ENCODE data around the gene NLRP1. TPM values are rescaled to one million over a fixed set of nuclear protein-coding genes. Genes with fewer than 3 reads are reported as not detected.

NLRP1 gene
- 2.0 to 2.8 TPM (median 2.3 TPM) in 5 replicates for total RNA-seq (2022; extraction: Qiagen RNA extraction)

DNA sequence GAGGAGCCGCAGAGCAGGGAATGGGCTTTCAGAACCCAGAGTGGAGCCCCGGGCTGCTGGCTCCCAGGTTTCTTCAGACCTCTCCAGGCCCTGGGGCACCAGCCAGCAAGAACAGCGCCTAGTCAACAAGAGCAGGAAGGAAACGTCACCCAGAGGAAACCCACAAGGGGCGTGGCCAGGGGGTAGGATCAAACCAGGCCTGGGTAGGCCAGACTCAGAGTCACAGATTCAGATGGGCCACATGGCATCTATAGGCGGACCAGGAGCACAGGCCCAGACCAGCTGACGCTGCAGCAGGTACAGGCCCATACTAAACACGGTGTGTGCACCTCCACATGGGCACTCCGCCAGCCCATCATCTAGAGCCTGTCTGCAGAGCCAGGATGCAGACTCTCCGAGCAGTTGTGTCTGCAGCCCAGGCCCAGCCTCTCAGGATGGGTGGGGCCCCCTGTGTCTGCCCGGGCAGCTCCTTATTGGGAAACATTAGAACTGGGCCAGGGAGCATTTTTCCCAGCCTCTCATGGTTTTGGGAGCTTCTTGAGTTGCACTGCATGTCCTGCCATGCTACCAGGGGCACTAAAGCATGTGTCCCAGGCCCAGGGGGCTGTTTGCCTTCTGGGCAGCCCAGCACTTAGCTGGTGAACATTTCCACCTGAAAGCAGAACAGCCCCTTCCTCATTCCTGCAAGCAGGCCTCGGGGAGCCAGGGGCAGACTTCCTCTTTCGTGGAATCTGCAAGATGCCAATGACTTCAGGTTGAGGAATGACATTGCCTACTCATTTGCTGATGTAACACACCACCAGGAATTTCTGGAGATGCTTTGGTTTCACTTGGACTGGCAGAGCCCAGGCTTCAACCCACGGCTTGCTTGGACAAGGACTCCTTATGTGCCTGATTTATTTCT, at the start of gene NLRP1:
Gene NLRP1, minus strand, starts transcription at position 127 of the 904 bp plus-strand sequence. CDS start 552 bp downstream, outside the sequence.

DNA sequence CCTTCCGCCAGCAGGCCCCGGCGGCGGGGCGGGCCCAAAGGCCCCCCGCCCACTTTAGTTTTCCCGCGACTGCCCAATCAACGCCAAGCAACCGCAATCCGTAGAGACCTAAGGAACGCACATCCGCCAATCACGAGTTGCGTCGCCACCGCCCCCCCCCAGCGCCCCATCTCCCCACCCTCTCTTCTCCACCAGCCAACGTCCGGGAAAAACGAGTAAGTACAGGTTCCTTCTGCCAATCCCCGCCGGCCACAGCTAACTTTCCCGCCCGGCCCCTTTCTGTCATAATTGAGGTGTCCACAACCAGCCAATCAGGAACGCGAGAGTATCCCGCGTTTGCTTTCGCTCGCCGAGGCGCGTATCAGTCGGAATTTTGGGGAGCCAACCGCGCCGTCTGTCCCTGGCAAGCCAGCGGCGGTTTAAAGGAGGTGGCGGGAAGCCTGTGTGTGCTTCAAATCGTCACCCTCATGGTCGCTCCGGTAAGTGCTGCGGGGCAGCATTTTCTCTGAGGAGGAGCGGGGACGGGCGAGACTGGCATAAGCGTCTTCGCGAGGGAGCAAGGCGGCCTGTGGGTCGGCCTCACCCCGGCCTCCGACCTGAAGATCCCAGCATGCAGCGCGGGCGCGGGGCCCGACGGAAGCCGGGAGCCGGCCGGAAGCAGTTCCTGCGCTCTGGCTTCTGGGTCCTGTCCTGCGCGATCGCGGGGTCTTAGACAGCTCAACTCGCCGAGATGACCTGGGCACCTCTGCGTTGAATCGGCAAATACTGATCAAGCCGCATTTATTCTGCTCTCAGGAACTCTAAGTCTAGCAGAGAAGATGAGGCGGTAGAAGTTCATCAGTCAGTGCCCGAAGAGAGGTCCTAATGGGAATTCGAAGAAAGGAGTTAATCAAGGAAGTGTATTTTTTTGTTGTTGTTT, 97.8 kb downstream of the NLRP1 start, which contains the start of gene MIS12:
Gene MIS12, plus strand, starts transcription at position 361 of the 919 bp plus-strand sequence. CDS start 2,297 bp downstream, outside the sequence.

DNA sequence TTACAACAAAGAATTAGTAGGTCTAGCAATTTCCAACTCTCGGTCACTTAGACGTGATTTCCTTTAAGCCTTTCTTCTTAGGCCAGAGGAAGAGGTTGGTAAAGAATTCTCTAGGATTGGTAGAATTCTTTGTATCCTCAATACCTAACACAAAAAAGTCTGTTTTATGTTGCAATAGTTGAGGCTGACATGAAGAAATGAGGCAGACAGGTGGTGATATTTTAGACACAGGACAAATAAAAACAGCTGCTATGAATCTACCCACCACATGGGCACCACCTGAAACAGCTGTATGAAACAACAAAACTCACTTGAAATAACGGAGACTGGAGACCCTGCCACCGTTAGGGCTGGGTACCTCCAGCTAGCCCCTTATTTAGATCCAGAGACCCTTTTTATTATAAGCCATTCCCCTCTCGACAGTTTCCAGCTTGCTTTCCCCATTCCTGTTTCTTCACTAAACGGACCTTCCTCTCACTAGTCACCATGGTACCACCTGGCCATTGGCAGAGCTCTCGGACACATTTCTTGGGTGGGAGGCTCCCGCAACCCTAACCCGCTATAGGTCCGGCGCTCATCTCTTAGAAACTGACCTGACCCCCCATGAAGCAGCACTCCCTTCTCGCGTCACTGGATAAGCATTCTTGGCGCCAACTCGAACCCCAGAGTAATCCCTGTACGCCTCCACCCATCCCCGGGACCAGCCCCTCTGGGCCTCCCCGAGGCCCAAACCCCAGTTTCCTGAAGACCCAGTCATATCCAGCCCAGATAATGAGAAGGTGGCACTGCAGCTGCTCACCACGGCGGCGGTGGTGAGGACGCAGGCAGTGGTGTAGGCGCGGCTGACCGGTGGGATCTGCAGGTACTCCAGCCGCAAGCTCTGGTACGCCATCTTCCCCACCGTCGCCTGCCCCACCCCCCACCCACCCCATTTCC, 98.8 kb downstream of the NLRP1 start, which contains the start of gene DERL2:
Gene DERL2, minus strand, starts transcription at position 909 of the 936 bp plus-strand sequence. Its CDS starts 17 bp downstream, at position 892.

Other genes with a start within 250 kb of the NLRP1 start
- 88.1 to 107 TPM (median 91.3 TPM) in 5 replicates for gene NUP88, start 164.8 kb downstream of the NLRP1 start, total RNA-seq (2022; extraction: Qiagen RNA extraction)
- gene RPAIN, start 164.3 kb downstream of the NLRP1 start, total RNA-seq (2022; extraction: Qiagen RNA extraction) = 30.4 to 42.0 TPM (median 33.3 TPM) in 5 replicates
- gene C1QBP, start 145.4 kb downstream of the NLRP1 start, total RNA-seq (2022; extraction: Qiagen RNA extraction) = 527 to 618 TPM (median 576 TPM) in 5 replicates
- gene DHX33, start 115.5 kb downstream of the NLRP1 start, total RNA-seq (2022; extraction: Qiagen RNA extraction) = 22.9 to 32.8 TPM (median 30.5 TPM) in 5 replicates
- gene DERL2, start 98.3 kb downstream of the NLRP1 start, total RNA-seq (2022; extraction: Qiagen RNA extraction) = 96.2 to 119 TPM (median 107 TPM) in 5 replicates
- 14.4 to 17.1 TPM (median 15.1 TPM) in 5 replicates for gene MIS12, start 97.9 kb downstream of the NLRP1 start, total RNA-seq (2022; extraction: Qiagen RNA extraction)

Data from A549 treated with dexamethasone at 1 μM for 4 hours (cell line).